ENCODE measurements around the gene KANK3. TPM values are rescaled to one million over a fixed set of nuclear protein-coding genes. Genes with fewer than 3 reads are reported as not detected.
"Not testable (repeated sequence)": the region's sequence is repeated elsewhere in the genome, so short reads cannot be mapped to it uniquely, and the experiment has no call there.

The KANK3 gene
- polyA plus RNA-seq, 4 donors: 1.3 to 13.0 (median 4.2) TPM

- Histone ChIP-seq H3K4me3 (ENCODE audit: low read depth in 1 of 3, low read length in 3 of 3) (no peak overlapping the region), H3K27ac (ENCODE audit: low read depth in 1 of 3, low read length in 2 of 3) (no peak overlapping the region), H3K9me3 (ENCODE audit: control insufficient read depth in 2 of 2, insufficient read depth in 1 of 2, low read depth in 1 of 2, low read length in 1 of 2) (no peaks in the 10 kb centered on the region), H3K27me3 (ENCODE audit: control insufficient read depth in 3 of 3, insufficient read depth in 3 of 3, low read length in 3 of 3) (no peaks in the 10 kb centered on the region), H3K4me1 (ENCODE audit: control insufficient read depth in 3 of 3, insufficient read depth in 2 of 3, low read depth in 1 of 3, low read length in 2 of 3) (peaks cover 0 to 14% (median 3%) of the 10 kb centered on the region in 3 donors), H3K36me3 (ENCODE audit: control insufficient read depth in 3 of 3, insufficient read depth in 2 of 3, low read depth in 1 of 3, low read length in 3 of 3) (peaks cover 0 to 39% (median 0%) of the 10 kb centered on the region in 3 donors)
- DNase-seq (no peak), FAIRE-seq (no peak)
- 65 to 85% (median 81%) methylated on average over 7 of the region's 7 CpGs for WGBS, 3 donors
These were observed 40.3 kb downstream of the KANK3 start for GRCh38 chr19:8302734-8303133.

- WGBS, 3 donors: 59 to 75% (median 61%) methylated on average over 11 of the region's 11 CpGs
- no peak for FAIRE-seq
- no peak for DNase-seq
These were observed 40.7 kb downstream of the KANK3 start for GRCh38 chr19:8302357-8302691.

GRCh38 chr19:8291337-8291736 lies 51.7 kb downstream of the KANK3 start:
- H3K27me3 ChIP-seq (ENCODE audit: control insufficient read depth in 3 of 3, insufficient read depth in 3 of 3, low read length in 3 of 3); H3K27ac ChIP-seq (ENCODE audit: low read depth in 1 of 3, low read length in 2 of 3); H3K9me3 ChIP-seq (ENCODE audit: control insufficient read depth in 2 of 2, insufficient read depth in 1 of 2, low read depth in 1 of 2, low read length in 1 of 2); H3K36me3 ChIP-seq (ENCODE audit: control insufficient read depth in 3 of 3, insufficient read depth in 2 of 3, low read depth in 1 of 3, low read length in 3 of 3); FAIRE-seq; H3K4me1 ChIP-seq (ENCODE audit: control insufficient read depth in 3 of 3, insufficient read depth in 2 of 3, low read depth in 1 of 3, low read length in 2 of 3); DNase-seq; H3K4me3 ChIP-seq (ENCODE audit: low read depth in 1 of 3, low read length in 3 of 3): not testable (repeated sequence)
- WGBS, 3 donors: no CpG with 5 or more reads among the region's 9 CpGs

More at GRCh38 chr19:8302357-8302691, 40.7 kb downstream of the KANK3 start:
- H3K27ac ChIP-seq (ENCODE audit: low read depth in 1 of 3, low read length in 2 of 3): no peak overlapping the region
- no peaks in the 10 kb centered on the region for H3K9me3 ChIP-seq (ENCODE audit: control insufficient read depth in 2 of 2, insufficient read depth in 1 of 2, low read depth in 1 of 2, low read length in 1 of 2)
- H3K4me3 ChIP-seq (ENCODE audit: low read depth in 1 of 3, low read length in 3 of 3): no peak overlapping the region
- H3K36me3 ChIP-seq (ENCODE audit: control insufficient read depth in 3 of 3, insufficient read depth in 2 of 3, low read depth in 1 of 3, low read length in 3 of 3): peaks cover 0 to 39% (median 0%) of the 10 kb centered on the region in 3 donors
- no peaks in the 10 kb centered on the region for H3K27me3 ChIP-seq (ENCODE audit: control insufficient read depth in 3 of 3, insufficient read depth in 3 of 3, low read length in 3 of 3)
- H3K4me1 ChIP-seq (ENCODE audit: control insufficient read depth in 3 of 3, insufficient read depth in 2 of 3, low read depth in 1 of 3, low read length in 2 of 3): peaks cover 0 to 10% (median 3%) of the 10 kb centered on the region in 3 donors

- H3K9me3 ChIP-seq (ENCODE audit: control insufficient read depth in 2 of 2, insufficient read depth in 1 of 2, low read depth in 1 of 2, low read length in 1 of 2); DNase-seq; H3K27ac ChIP-seq (ENCODE audit: low read depth in 1 of 3, low read length in 2 of 3); FAIRE-seq; H3K4me1 ChIP-seq (ENCODE audit: control insufficient read depth in 3 of 3, insufficient read depth in 2 of 3, low read depth in 1 of 3, low read length in 2 of 3); H3K27me3 ChIP-seq (ENCODE audit: control insufficient read depth in 3 of 3, insufficient read depth in 3 of 3, low read length in 3 of 3); H3K36me3 ChIP-seq (ENCODE audit: control insufficient read depth in 3 of 3, insufficient read depth in 2 of 3, low read depth in 1 of 3, low read length in 3 of 3); H3K4me3 ChIP-seq (ENCODE audit: low read depth in 1 of 3, low read length in 3 of 3): not testable (repeated sequence)
- WGBS, 3 donors: no CpG with 5 or more reads among the region's 9 CpGs
These were observed 66.6 kb downstream of the KANK3 start for GRCh38 chr19:8276508-8276907.

Other genes starting within 250 kb of the KANK3 start
- gene FBN3, start 193.7 kb downstream of the KANK3 start, polyA plus RNA-seq: 1 to 10 TPM in 1 of 4 donors, under 1 TPM in 1, not detected in 2; 0.04 to 2.5 TPM
- gene CERS4, start 133.9 kb downstream of the KANK3 start, polyA plus RNA-seq: 100 to 1,000 TPM in 1 of 4 donors, 10 to 100 TPM in 1, 1 to 10 TPM in 1, under 1 TPM in 1; 0.89 to 127 (median 9.5) TPM
- 10 to 100 TPM in 3 of 4 donors, 1 to 10 TPM in 1; 9.8 to 64.7 (median 17.1) TPM for gene CD320, start 34.9 kb downstream of the KANK3 start, polyA plus RNA-seq
- 100 to 1,000 TPM in 3 of 4 donors, 10 to 100 TPM in 1; 75.5 to 160 (median 137) TPM for gene NDUFA7, start 21.9 kb downstream of the KANK3 start, polyA plus RNA-seq
- 1,000 to 10,000 TPM in 1 of 4 donors, 100 to 1,000 TPM in 3; 449 to 1,226 (median 874) TPM for gene RPS28, start 21.8 kb downstream of the KANK3 start, polyA plus RNA-seq
- gene ANGPTL4, start 20.9 kb upstream of the KANK3 start, polyA plus RNA-seq: 10 to 100 TPM in 2 of 4 donors, 1 to 10 TPM in 2; 1.0 to 24.8 (median 8.7) TPM
- gene RAB11B, start 47.1 kb upstream of the KANK3 start, polyA plus RNA-seq: 100 to 1,000 TPM in 1 of 4 donors, 10 to 100 TPM in 3; 55.7 to 102 (median 72.2) TPM
- 10 to 100 TPM in 3 of 4 donors, 1 to 10 TPM in 1; 8.3 to 30.0 (median 24.4) TPM for gene MARCHF2, start 70.0 kb upstream of the KANK3 start, polyA plus RNA-seq
- 100 to 1,000 TPM in 2 of 4 donors, 10 to 100 TPM in 2; 98.6 to 225 (median 156) TPM for gene HNRNPM, start 101.7 kb upstream of the KANK3 start, polyA plus RNA-seq
- gene PRAM1, start 159.4 kb upstream of the KANK3 start, polyA plus RNA-seq: 1 to 10 TPM in 1 of 4 donors, under 1 TPM in 3; 0.45 to 3.3 (median 0.75) TPM
- gene ZNF414, start 170.9 kb upstream of the KANK3 start, polyA plus RNA-seq: 10 to 100 TPM in 3 of 4 donors, 1 to 10 TPM in 1; 6.5 to 28.2 (median 17.3) TPM
- 10 to 100 TPM in 1 of 4 donors, 1 to 10 TPM in 3; 1.3 to 13.7 (median 6.0) TPM for gene MYO1F, start 234.2 kb upstream of the KANK3 start, polyA plus RNA-seq